ENCODE measurements around the gene CEP131.

Gene CEP131

GRCh38 chr17:81222906-81223761 is at the start of gene CEP131:
Gene CEP131 (minus strand): TSS chr17:81222965. CDS start chr17:81220056, 2,909 bp downstream.
- DNase-seq, result peak; percentile 56 to 88

- DNase-seq, result no peak
Measured at GRCh38 chr17:81271226-81271625, 48.5 kb upstream of the CEP131 start.

GRCh38 chr17:81270279-81270678 is 47.5 kb upstream of the CEP131 start:
- no peak for DNase-seq

GRCh38 chr17:81267390-81268067 is 44.8 kb upstream of the CEP131 start:
- no peak for DNase-seq

- no peak for DNase-seq
Measured at GRCh38 chr17:81265576-81265975, 42.8 kb upstream of the CEP131 start.

- DNase-seq, result no peak
Measured at GRCh38 chr17:81264640-81265039, 41.9 kb upstream of the CEP131 start.

- no peak for DNase-seq
Measured at GRCh38 chr17:81263371-81264181, 40.8 kb upstream of the CEP131 start.

- no peak for DNase-seq
Measured at GRCh38 chr17:81261582-81262336, 39.0 kb upstream of the CEP131 start.

GRCh38 chr17:81261096-81261495 is 38.3 kb upstream of the CEP131 start:
- no peak for DNase-seq

- no peak for DNase-seq
Measured at GRCh38 chr17:81260641-81261040, 37.9 kb upstream of the CEP131 start.

GRCh38 chr17:81260171-81260570 is 37.4 kb upstream of the CEP131 start:
- no peak for DNase-seq

GRCh38 chr17:81259058-81259605 is 36.4 kb upstream of the CEP131 start:
- DNase-seq, result no peak

- no peak for DNase-seq
Measured at GRCh38 chr17:81258292-81258691, 35.5 kb upstream of the CEP131 start.

GRCh38 chr17:81257533-81257932 is 34.8 kb upstream of the CEP131 start:
- no peak for DNase-seq

GRCh38 chr17:81256616-81257015 is 33.9 kb upstream of the CEP131 start:
- DNase-seq, result no peak

GRCh38 chr17:81254955-81255717 is 32.4 kb upstream of the CEP131 start:
- no peak for DNase-seq

- no peak for DNase-seq
Measured at GRCh38 chr17:81253358-81254131, 30.8 kb upstream of the CEP131 start.

GRCh38 chr17:81252987-81253329 is 30.2 kb upstream of the CEP131 start:
- DNase-seq, result no peak

GRCh38 chr17:81252326-81252986 is 29.7 kb upstream of the CEP131 start:
- DNase-seq, result no peak

GRCh38 chr17:81251709-81252301 is 29.0 kb upstream of the CEP131 start:
- DNase-seq, result no peak
